NCI-H2171 (cell line): ENCODE data around the gene NQO1.
A peak's percentile ranks its signal among the peaks of the same experiment; 100 is the strongest.
"Not testable (repeated sequence)": the region's sequence is repeated elsewhere in the genome, so short reads cannot be mapped to it uniquely, and the experiment has no call there.

ENCODE experiments used
- DNase-seq: peaks from one replicate; lab custom pipeline; 2025; lab: John Stamatoyannopoulos, UW

Gene NQO1

GRCh38 chr16:69741951-69742904 is 15.9 kb upstream of the NQO1 start:
- DNase-seq: no peak

- DNase-seq: no peak
These were observed 15.2 kb upstream of the NQO1 start for GRCh38 chr16:69741519-69741918.

GRCh38 chr16:69732101-69732500 is 5.7 kb upstream of the NQO1 start:
- no peak for DNase-seq

GRCh38 chr16:69731280-69731679 is 4.9 kb upstream of the NQO1 start:
- not testable (repeated sequence) for DNase-seq

GRCh38 chr16:69729030-69729429 is 2.7 kb upstream of the NQO1 start:
- not testable (repeated sequence) for DNase-seq

- DNase-seq: no peak
These were observed 1.5 kb upstream of the NQO1 start for GRCh38 chr16:69727916-69728270.

GRCh38 chr16:69725480-69726312 is 664 bp downstream of the NQO1 start:
- no peak for DNase-seq

GRCh38 chr16:69724981-69725479 is 1.3 kb downstream of the NQO1 start:
- no peak for DNase-seq

GRCh38 chr16:69724414-69724873 is 1.9 kb downstream of the NQO1 start:
- no peak for DNase-seq

- no peak for DNase-seq
These were observed 4.9 kb downstream of the NQO1 start for GRCh38 chr16:69721441-69721957.

GRCh38 chr16:69720822-69721430 is 5.4 kb downstream of the NQO1 start:
- no peak for DNase-seq

GRCh38 chr16:69718111-69718764 is 8.1 kb downstream of the NQO1 start:
- DNase-seq: no peak

GRCh38 chr16:69717066-69717465 is 9.3 kb downstream of the NQO1 start:
- DNase-seq: no peak

GRCh38 chr16:69712914-69713581 is 13.3 kb downstream of the NQO1 start:
- DNase-seq: no peak

GRCh38 chr16:69712277-69712676 is 14.1 kb downstream of the NQO1 start:
- no peak for DNase-seq

- no peak for DNase-seq
These were observed 15.1 kb downstream of the NQO1 start for GRCh38 chr16:69711115-69711740.

GRCh38 chr16:69709456-69710084 is 16.8 kb downstream of the NQO1 start:
- DNase-seq: peak; percentile 54

GRCh38 chr16:69707920-69708683 is 18.3 kb downstream of the NQO1 start:
- no peak for DNase-seq

GRCh38 chr16:69706975-69707340 is 19.4 kb downstream of the NQO1 start:
- no peak for DNase-seq
